ENCODE measurements around the gene L3MBTL2. TPM values are rescaled to one million over a fixed set of nuclear protein-coding genes. Genes with fewer than 3 reads are reported as not detected.

L3MBTL2 gene
- total and polyA plus RNA-seq, 10 of the 15 experiments (the other 5 are each of a cell fraction or from before 2014, with no cell fraction given) = 13.2 to 37.6 (median 28.2) TPM

- Histone ChIP-seq H3K9me3 (replicated peaks; ENCODE audit: control insufficient read depth, insufficient read depth, low read length) (no peaks in the 10 kb centered on the region), H3K36me3 (ENCODE audit: control insufficient read depth in 2 of 2, insufficient read depth in 2 of 2, low read length in 1 of 2) (peaks cover 22 to 42% of the 10 kb centered on the region in 2 experiments; a peak in 3 of 4 replicates), H3K4me2 (ENCODE audit: control insufficient read depth, insufficient read depth) (no peak overlapping the region), H3K27me3 (replicated peaks in 1 of 2; ENCODE audit: control insufficient read depth in 2 of 2, insufficient read depth in 2 of 2, low read length in 1 of 2) (no peaks in the 10 kb centered on the region), H3K4me1 (ENCODE audit: control insufficient read depth, insufficient read depth, low read length) (no peaks in the 10 kb centered on the region), H4K20me1 (ENCODE audit: control insufficient read depth, insufficient read depth) (no peaks in the 10 kb centered on the region), H2AFZ (ENCODE audit: control insufficient read depth, low read depth, low read length) (no peak overlapping the region), H3K9ac (ENCODE audit: control insufficient read depth, insufficient read depth, low read length) (no peak overlapping the region), H3K4me3 (no peak overlapping the region), H3K27ac (ENCODE audit: control insufficient read depth, insufficient read depth) (no peak overlapping the region), H3K79me2 (ENCODE audit: control insufficient read depth, insufficient read depth, low read length) (no peaks in the 10 kb centered on the region)
- no TSS peak for BruUV-seq (replicated peaks)
- SMC1A ChIA-PET (ENCODE audit: uncharacterized antibody, unreplicated experiment) = no interaction called here
- 97% methylated on average over 16 of the region's 16 CpGs for WGBS (ENCODE audit: insufficient coverage, insufficient replicate concordance, low lambda C conversion rate, missing lambda C conversion rate)
- in situ Hi-C loops (cut with MboI) = no loop called here
- intact Hi-C loops (cut with micrococcal nuclease; ENCODE audit: unreplicated experiment) = no loop called here
- POLR2A ChIA-PET = no interaction called here
- RAD21 ChIA-PET (ENCODE audit: unreplicated experiment) = no interaction called here
- ATAC-seq (no peak), FAIRE-seq (no peak), DNase-seq (ENCODE audit: low read depth, low spot score) (no peak)
- CTCF ChIA-PET = no interaction called here
- TF ChIP-seq PAX5 (IDR thresholded peaks at IDR 0.05; ENCODE audit: borderline replicate concordance, low read depth, low read length) (no peak), POLR2AphosphoS2 (IDR thresholded peaks at IDR 0.05; ENCODE audit: low read depth, low read length) (no peak), JUNB (IDR thresholded peaks at IDR 0.05) (no peak), IKZF2 (IDR thresholded peaks at IDR 0.05) (no peak), CREM (IDR thresholded peaks at IDR 0.05; ENCODE audit: low read depth) (no peak), PML (IDR thresholded peaks at IDR 0.05; ENCODE audit: low read length) (no peak), ZNF217 (IDR thresholded peaks at IDR 0.05) (no peak), USF2 (IDR thresholded peaks at IDR 0.05; ENCODE audit: borderline replicate concordance, low read depth, low read length) (no peak), BCL3 (IDR thresholded peaks at IDR 0.05; ENCODE audit: borderline replicate concordance, insufficient read depth, low read depth, low read length, poor library complexity, severe bottlenecking) (no peak), ZNF687 (IDR thresholded peaks at IDR 0.05) (no peak), ZBTB4 (CRISPR knock-in tag; IDR thresholded peaks at IDR 0.05) (no peak), CBFB (IDR thresholded peaks at IDR 0.05; ENCODE audit: low read depth) (no peak), GABPA (IDR thresholded peaks at IDR 0.05; ENCODE audit: low read depth) (no peak), EED (IDR thresholded peaks at IDR 0.05; ENCODE audit: low read depth) (no peak), USF1 (IDR thresholded peaks at IDR 0.05; ENCODE audit: borderline replicate concordance, extremely low read length, insufficient read depth, low read depth, low read length) (no peak)
Observed at GRCh38 chr22:41267958-41268357, 62.8 kb downstream of the L3MBTL2 start.

All from GM12878 (cell line).